ENCODE measurements around the gene RBM38.

RBM38 gene

DNA sequence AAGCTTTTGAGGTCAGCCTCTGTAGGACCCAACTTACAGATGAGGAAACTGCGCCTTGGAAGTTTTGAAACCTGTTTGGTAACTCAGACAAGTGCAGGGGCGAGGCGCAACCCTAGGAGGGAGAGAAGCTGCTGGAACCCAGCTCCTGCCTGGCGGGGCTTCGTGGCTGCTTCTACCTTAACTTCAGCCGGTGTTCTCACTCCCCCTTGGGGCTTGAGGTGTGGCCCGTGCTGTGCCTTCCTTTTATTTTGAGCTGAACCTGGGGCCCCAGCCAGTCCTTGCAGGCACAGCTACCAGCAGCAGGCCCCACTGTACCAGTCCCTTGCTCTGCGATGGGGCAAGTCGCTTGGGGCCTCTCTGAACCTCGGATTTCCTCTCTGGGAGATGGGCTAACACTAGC lies 12.0 kb downstream of the RBM38 start:
- no peak for FAIRE-seq
- no peak for DNase-seq (ENCODE audit: low spot score)

DNA sequence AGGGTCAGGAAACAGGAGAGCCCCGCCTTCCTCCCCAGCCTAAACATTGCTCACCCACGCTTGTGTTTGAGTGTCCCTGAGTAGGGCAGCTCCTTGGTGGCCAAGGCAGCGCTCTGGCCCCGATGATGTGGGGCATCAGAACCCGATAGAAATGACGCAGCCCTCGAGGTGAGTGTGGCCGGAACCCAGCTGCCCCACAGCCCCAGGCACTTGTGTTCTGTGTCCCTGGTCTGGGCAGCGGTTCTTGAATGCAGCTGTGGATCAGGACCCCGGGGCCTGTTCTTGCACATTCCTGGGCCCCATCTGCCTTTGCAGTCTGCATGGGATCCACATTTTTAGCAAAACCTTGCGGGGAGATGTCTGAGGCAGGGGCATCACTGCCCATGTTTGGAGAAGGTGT lies 12.8 kb downstream of the RBM38 start:
- FAIRE-seq (no peak), DNase-seq (ENCODE audit: low spot score) (no peak)

DNA sequence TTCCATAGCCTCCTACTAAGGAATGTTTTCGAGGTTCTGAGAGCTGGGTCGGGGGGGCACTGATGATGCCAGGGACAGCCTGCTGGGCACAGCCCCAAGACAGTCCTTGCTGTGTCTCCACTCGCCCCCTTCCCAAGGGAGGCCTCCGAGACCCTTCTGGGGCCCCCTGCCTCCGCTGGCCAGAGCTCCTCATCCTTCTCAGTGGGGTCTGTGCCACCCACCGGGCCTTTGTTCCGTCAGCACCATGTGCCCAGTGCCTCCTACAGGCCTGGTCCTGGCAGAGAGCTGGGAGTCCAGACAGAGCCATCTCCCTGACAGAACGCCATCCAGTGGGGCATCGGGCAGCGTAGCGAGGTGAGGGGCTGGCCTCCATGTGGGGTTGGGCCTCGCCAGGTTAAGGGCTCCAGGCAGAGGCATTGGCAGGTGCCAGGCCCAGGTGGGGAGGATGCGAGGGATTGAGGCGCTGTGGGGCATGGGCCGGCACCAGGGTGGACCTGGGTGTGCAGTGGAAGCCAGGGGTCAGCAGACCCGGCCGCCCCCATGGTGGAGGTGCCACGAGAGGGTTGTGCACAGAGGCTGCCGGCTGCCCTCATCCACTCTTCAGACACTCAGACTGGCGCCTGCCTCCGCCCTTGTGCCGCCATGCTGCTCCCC lies 13.3 kb downstream of the RBM38 start:
- FAIRE-seq = no peak
- no peak for DNase-seq (ENCODE audit: low spot score)

DNA sequence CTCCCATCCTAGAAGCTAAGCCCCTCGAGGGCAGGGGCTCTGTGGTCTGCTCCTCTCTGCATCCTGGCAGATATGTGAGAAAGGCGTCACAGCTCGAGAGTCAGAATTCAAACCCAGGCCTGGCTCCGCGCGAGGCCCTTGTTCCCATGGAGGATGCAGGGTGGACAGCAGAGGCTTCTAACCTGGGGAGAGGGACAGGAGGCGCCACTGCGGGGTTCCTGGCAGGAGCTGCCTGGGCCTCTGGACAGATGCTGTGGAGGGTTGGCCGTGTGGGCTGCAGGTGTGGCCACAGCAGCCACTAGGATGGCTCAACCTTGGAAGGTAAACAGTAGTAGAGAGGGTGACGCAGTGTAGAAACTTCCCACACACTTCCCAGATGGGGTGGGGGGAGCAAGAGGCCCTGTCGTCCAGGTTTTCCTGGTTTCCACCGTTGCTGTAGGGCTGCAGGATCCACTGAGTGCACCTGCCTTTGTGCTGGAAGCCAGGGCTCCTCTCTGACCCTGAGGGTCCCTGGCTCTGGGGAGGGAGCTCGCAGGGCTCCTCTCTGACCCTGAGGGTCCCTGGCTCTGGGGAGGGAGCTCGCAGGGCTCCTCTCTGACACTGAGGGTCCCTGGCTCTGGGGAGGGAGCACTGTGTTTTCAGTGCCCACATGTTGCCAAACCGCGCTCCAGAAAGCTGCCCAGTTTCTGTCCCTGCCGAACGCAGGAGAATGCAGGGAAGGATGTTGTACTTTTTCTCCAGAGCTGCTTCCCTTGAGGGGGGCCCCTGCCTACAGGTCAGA lies 14.2 kb downstream of the RBM38 start:
- DNase-seq (ENCODE audit: low spot score) (no peak), FAIRE-seq (no peak)

DNA sequence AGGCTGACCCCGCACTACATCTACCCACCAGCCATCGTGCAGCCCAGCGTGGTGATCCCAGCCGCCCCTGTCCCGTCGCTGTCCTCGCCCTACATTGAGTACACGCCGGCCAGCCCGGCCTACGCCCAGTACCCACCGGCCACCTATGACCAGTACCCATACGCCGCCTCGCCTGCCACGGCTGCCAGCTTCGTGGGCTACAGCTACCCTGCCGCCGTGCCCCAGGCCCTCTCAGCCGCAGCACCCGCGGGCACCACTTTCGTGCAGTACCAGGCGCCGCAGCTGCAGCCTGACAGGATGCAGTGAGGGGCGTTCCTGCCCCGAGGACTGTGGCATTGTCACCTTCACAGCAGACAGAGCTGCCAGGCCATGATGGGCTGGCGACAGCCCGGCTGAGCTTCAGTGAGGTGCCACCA lies 16.4 kb downstream of the RBM38 start:
- FAIRE-seq = no peak

DNA sequence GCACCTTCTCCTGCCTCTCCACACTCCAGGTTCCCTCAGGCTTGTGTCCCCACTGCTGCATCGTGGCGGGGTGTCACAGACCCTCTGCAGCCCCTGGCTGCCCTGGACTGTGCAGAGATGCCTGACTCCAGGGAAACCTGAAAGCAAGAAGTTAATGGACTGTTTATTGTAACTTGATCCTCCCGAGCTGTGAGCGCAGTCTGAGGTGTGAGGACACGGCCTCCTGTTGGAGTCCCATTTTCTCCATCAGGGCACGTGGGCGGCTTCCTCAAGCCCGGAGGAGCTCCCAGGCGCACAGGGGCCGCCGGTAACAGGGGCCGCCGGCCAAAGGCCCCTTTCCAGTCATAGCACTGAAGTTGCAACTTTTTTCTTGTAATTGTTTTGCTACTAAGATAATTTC lies 16.9 kb downstream of the RBM38 start:
- no peak for DNase-seq (ENCODE audit: low spot score)
- no peak for FAIRE-seq

More for the DNA sequence above, 16.4 kb downstream of the RBM38 start:
- DNase-seq (ENCODE audit: low spot score) = no peak

DNA sequence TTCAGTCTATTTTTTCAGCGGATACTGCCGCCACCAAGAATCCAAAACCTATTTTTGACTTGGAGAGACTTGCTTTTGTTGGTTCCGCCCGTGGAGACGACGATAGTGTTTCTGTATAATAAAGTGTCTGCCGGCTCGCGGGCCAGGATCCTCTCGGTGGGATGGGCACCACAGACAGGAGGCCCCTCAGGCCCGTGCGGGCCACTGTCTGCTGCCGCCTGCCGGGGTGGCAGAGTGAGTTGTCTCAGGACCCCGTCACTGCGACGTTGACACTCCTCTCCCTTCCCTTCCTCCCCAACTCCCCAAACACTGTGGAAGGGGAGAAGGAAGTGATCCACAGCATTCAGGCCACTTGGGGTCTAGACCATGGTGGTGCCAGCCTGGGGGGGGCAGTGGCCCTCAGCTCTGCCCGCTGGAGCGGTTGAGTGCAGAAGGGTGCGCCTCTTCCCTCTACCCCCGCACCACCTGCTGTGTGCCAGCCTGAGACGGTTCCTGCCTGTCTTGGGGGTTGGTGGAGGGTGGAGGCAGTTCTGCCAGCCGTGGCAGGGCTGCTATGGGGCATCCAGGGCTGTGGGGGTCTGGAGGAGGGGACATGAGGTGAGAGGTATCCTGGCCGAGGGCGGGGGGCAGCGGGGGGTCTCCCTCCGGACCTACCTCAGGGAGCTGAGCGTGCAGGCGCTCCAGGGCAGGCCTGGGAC lies 17.5 kb downstream of the RBM38 start:
- no peak for FAIRE-seq
- no peak for DNase-seq (ENCODE audit: low spot score)

DNA sequence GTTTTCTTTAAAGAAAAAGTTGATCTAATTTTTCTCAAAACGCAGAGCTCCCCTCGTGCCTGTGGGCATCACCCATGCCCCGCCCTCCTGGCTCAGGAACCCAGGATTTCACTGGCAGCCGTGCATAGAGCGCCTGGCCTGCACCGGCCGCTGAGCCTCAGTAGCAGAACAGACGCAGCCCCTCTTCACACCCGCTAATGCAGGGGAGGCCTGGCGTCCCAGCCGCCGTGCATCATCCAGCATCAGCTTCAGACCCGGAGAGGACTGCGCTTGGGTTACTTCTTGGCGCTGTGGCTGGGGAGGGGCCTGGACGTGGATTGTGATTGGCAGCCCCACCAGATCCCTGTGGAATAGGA lies 18.1 kb downstream of the RBM38 start:
- no peak for FAIRE-seq
- no peak for DNase-seq (ENCODE audit: low spot score)

DNA sequence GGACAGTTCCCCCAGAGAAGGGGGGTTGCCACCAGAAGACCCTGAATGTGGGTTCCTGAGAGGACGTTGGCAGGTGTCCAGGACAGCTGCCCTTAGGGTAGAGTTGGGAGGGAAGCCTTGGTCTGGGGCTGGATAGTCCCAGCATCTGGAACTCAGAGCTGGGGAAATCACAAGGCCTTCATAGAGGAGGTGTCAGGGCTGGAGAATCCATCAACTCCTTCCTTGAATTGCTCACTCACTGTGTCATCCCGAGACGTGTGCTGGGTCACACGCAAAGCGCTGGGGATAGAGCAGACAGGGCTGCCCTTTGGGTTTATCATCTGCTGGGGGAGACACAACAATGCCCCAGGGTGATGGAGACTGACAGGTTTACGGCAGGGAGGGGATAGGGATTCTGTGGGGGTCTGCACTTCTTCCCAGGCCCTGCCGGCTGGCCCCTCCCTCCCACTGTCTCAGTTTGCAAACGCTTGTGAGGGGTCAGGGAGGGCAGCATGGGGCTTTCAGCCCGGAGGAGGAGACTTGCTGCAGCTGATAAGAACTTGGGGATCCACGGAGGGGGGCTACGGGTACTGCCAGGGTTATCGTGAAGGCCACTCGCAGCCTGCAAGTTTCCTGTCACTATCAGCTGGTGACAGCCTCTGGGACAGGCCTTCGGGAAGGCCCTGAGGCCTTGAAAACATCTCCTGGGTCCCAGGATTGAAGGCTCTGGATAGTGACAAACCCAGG lies 18.6 kb downstream of the RBM38 start:
- no peak for FAIRE-seq
- DNase-seq (ENCODE audit: low spot score) = no peak

DNA sequence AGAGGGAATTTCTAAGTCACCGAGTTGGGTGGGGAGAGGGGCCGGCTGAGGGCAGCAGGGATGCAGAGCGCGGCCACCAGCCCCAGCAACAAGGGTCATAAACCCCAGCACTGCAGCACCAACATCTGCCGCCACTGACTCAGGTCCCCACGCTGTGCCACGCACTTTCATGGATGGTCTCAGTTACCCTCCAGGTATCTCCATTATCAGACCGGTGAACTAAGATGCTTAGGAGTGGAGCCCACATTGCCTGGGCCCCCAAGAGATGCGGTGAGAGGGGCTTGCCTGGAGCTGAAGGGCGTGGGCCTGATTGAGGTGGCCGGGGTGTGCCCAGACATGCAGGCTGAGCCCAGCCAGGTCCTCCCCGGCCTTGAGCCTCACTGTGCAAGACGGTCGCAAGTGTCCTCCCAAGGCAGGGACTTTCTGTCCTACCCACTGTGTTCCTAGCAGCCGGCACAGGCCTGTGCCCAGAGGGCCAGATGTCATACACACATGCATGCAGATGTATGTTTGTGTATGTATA lies 19.3 kb downstream of the RBM38 start:
- FAIRE-seq (no peak), DNase-seq (ENCODE audit: low spot score) (no peak)

DNA sequence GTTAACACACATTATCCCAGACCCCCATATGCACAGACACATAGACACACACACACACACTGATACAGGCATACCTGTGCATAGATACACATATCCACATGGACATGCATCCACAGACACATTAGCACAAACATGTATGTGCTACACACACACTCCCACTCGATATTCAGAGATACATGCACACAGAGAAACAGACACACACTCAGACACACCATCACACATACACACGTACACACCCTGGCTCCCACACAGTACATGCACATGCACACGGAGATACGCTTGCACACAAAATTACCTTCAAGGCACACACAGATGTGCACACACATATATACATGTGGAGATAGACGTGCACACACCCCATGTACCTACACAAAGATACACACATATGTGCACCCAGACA lies 19.7 kb downstream of the RBM38 start:
- FAIRE-seq (no peak), DNase-seq (ENCODE audit: low spot score) (no peak)

DNA sequence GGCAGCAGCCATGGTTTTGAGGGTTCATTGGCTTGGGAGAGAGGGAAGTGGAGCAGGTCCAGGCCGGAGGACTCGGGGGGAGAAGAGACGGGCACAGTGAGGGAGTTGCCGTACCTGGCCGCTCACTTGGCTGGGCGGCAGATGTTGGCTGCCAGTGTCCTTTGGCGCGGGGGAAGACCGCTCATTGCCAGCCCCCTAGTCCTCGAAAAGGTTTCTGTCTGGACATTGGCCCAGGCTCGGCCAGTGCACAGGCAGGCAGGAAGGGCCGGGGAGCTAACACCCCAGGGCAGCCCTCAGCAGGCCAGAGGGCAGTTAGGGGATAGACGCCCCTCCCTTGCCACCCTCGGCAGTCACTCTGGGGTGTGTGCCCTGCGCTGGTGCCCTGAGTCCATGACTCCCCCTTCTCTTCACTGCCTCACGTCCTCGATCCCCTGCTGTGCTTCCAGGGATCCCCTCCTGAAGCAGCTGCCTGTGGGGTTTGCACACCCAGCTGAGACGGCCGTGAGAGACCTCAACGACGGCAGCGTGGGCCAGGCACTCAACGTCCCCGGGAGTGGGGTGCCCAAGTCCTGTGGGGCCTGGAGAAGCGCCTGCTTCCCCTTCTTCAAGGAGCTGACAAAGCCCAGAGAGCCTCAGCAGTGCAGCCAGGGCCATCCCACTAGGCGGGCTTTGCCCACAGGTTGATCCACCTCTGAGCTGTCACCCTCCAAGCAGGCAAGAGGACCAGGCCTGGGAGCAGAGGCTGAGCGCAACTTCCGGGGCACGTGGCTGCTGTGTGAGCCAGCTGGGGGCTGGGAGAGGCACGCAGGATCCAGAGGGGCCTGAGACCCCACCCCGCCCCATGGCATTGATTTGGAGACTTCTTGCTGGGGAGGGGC lies 20.4 kb downstream of the RBM38 start:
- DNase-seq (ENCODE audit: low spot score) (no peak), FAIRE-seq (no peak)

DNA sequence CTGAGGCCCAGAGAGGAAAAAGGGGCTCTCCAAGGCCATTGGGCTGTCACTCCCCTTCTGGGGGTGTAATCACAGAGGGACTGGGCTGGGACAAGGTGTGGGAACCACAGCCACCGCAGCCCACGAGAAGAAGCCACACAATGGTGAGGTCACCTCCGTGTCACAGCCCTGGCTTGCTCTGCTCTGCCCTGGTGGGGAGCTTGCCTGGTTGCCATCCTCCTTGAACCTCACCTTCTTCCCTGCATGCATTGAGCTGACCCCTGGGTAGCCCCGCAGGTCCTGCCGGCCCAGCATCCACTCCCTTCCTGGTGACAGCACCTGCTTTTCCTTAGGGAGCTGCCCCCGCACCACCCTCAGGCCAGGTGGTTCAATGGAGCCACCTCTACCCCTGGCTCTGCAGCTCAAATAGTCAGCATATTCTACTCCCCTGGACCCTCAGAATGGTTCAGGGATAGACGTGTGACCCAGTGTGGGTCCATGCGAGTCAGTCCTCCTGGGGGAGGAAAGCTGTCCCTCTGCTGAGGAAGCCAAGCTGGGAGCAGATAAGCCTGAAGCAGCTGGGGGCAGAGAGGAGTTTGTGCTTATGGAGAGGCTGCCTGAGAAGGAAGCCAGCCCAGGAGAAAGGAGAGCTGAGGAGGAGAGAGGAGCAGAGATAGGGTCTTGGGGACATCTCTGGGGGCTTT lies 21.3 kb downstream of the RBM38 start:
- no peak for FAIRE-seq
- no peak for DNase-seq (ENCODE audit: low spot score)

DNA sequence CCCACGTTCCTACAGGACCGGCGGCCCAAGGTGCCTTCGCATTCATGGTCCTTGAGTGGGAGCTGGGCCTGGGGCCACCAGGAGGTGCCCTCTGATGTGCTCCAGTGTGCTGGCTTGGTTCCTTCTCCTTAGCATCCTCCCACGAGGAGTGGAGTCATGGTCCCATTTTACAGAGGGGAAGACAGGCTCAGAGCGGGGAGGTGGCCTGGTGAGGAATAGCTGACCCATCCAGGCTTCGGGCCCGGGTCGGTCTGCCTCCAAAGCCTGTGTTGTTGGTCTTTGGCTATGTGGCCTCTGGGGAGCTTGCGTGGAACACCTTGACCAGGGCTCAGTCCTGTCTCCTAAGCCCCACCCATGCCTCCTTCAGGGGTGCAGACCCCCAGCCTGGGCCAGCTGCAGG lies 22.8 kb downstream of the RBM38 start:
- DNase-seq (ENCODE audit: low spot score) (no peak), FAIRE-seq (no peak)

DNA sequence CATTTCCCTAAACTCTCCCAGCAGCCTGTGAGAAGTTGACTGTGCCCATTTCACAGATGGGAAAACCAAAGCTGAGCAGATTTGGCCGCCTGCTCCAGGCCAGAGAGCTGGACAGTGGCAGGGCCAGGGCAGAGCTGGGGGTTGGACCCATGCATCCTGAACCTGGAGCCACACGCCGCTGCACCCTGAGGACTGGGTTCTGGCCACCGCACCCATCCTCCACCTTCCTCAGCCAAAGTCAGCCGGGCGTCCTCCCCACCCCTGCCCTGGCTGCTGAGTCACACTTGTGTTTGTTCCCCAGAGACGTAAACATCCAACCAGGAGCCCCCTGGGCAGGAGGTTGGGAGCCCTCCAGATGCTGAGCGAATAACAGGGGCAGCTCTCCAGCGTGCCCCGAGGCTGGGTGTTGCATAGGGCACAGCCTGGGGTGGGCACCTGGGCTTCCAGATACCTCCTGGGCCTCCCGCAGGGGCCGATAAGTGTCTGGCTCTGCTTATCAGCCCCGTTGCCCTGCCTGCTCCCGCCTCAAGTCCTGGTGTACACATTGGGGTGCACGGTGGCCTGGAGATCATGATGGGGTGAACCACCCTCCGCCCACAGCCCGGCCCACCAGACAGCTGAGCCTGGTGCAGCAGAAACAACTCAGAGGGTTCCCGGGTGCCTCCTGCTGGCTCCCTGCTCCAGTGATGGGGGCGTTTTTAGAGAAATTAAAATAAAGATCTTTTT lies 23.8 kb downstream of the RBM38 start:
- DNase-seq (ENCODE audit: low spot score) (no peak), FAIRE-seq (no peak)

DNA sequence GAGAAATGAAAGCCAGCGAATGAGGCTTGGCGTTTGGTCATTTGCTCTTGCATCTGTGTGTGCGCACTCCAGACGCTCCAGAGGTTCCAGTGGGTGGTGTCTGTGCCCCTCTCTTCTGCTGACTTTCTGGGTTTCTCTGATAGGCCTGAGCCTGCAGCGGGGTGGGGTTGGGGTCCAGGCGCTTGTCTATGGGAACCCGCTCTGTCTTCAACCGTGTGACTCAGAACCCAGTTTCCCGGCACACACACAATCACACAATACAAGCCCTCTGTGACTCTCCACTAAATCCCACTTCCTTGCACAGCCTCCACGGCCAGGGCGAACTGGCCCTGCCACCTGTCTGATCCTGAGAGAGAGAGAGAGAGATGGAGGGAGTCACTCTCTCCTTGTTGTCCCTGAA lies 24.6 kb downstream of the RBM38 start:
- FAIRE-seq (no peak), DNase-seq (ENCODE audit: low spot score) (no peak)

DNA sequence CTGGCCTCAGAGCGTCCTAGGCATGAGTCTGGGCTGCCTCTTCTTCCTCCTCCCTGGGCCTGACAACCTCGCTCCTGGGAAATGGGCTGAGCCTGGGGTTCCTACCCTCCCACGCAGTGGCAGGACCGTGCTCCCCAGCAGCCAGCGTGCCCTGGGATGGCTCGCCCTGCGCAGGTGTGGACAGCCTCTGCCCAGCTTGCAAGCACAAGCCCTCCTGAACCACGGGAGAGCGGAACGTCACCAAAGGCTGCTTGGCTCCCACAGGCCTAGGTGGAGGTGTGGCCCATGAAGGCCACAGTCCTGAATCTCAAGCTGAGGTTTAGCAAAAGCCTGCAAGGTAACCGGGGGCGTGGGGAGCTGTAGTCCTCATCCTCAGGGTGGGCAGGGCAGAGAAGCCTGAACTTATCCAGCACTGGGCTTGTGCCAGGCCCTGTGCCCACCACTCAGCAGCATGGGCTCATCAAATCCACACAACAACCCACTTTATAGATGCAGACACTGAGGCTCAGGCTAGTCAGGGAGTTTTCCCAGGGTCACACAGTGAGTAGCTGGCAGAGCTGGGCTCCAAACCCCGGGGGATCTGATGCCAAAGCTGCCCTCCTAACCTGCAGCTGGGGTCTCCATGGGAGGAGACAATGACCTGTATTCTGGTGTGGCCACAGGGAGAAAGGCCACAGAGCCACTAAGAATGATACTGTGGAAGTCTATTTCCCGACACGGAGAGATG lies 25.3 kb downstream of the RBM38 start:
- DNase-seq (ENCODE audit: low spot score) = no peak
- FAIRE-seq = no peak

DNA sequence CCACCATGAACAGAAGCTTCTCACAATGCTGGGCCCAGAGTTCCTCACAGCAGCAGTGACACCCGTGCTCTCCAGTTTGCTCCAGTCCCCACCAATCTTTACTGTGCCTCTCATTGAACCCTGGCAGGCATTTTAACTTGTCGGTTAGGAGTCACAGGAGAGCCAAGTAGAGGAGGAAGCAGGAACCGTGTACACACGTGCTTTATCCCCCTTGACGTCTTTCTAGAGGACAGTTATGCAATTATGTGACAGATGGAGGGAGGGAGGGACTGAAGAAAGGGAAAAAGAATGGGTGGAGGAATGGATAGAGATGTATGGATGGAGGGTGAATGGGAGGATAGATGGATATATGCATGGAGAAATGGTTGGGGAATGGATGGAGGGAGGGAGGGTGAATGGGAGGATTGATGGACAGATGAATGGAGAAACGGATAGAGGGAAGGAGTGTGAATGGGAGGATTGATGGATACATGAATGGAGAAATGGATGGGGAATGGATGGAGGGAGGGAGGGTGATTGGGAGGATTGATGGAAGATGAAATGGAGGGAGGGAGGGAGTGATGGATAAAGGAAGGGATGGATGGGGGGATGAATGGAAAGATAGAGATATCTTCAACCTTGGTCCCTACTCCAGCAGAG lies 26.0 kb downstream of the RBM38 start:
- FAIRE-seq (no peak), DNase-seq (ENCODE audit: low spot score) (no peak)

All from RCC 7860 (cell line).